ENCODE results near the gene GFOD1. TPM values are rescaled to one million over a fixed set of nuclear protein-coding genes. Genes with fewer than 3 reads are reported as not detected.

Gene GFOD1
- polyA plus RNA-seq, 1 donor from 2014 or later = 7.0 TPM

DNA sequence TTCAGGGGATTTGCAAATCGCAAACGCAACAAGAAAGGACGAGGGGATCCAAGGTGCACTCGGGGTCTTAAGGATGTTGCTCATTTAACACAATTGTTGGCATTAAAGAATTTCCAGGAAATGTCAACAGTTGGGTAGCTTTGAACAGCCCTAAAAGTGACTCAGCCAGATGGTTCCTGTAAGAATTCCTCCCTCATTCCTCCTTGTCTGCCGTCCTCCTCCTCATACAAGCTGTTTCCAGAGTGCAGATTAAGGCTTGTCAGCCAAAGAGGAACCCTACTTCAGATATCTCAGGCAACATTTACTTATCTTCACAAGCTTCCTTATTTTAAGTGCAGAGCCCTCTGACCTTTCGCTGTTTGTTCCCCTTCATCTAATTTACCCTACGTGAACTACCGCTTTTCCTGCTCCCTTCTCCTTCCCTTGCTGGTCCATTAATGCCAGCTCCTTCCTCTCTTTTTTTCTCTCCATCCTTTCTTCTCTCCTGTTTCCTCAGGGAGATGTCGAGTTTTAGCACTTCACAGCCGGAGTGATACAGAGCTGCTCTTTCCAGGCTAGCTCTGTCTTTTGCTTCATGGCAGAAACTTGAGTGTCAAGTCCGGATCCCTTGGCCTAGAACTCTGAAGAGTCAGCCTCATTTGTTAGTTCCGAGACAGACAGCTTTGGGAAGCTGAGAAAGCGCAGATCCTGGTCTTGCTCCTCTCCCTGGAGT lies 132.9 kb downstream of the GFOD1 start:
- H2AFZ ChIP-seq (ENCODE audit: low read depth, low read length) = no peak overlapping the region
- H3K9ac ChIP-seq (ENCODE audit: low read length) = no peak overlapping the region
- no peaks in the 10 kb centered on the region for H3K9me3 ChIP-seq (ENCODE audit: low read length)
- no peaks in the 10 kb centered on the region for H3K27me3 ChIP-seq (ENCODE audit: insufficient read depth, low read depth, low read length)
- H3K36me3 ChIP-seq (ENCODE audit: insufficient read depth, low read length) = no peaks in the 10 kb centered on the region
- H3K9me2 ChIP-seq (ENCODE audit: insufficient read depth, low read length) = no peaks in the 10 kb centered on the region
- H3K79me2 ChIP-seq (replicated peaks; ENCODE audit: insufficient read depth, low read length) = no peaks in the 10 kb centered on the region
- H3F3A ChIP-seq (ENCODE audit: insufficient read depth, low read length, poor library complexity, severe bottlenecking) = no peaks in the 10 kb centered on the region
- no peak overlapping the region for H3K27ac ChIP-seq (ENCODE audit: low read length)
- TF ChIP-seq EP300 (conservative IDR thresholded peaks at IDR 0.05; ENCODE audit: poor library complexity, severe bottlenecking) = no peak
- TF ChIP-seq POLR2AphosphoS5 (IDR thresholded peaks at IDR 0.05) = no peak
- TF ChIP-seq TAF1 (IDR thresholded peaks at IDR 0.05; ENCODE audit: low read depth) = no peak
- no peak for TF ChIP-seq EZH2 (IDR thresholded peaks at IDR 0.05; ENCODE audit: borderline replicate concordance, insufficient read depth, low read length, poor library complexity, severe bottlenecking)
- TF ChIP-seq, protein P1, sequence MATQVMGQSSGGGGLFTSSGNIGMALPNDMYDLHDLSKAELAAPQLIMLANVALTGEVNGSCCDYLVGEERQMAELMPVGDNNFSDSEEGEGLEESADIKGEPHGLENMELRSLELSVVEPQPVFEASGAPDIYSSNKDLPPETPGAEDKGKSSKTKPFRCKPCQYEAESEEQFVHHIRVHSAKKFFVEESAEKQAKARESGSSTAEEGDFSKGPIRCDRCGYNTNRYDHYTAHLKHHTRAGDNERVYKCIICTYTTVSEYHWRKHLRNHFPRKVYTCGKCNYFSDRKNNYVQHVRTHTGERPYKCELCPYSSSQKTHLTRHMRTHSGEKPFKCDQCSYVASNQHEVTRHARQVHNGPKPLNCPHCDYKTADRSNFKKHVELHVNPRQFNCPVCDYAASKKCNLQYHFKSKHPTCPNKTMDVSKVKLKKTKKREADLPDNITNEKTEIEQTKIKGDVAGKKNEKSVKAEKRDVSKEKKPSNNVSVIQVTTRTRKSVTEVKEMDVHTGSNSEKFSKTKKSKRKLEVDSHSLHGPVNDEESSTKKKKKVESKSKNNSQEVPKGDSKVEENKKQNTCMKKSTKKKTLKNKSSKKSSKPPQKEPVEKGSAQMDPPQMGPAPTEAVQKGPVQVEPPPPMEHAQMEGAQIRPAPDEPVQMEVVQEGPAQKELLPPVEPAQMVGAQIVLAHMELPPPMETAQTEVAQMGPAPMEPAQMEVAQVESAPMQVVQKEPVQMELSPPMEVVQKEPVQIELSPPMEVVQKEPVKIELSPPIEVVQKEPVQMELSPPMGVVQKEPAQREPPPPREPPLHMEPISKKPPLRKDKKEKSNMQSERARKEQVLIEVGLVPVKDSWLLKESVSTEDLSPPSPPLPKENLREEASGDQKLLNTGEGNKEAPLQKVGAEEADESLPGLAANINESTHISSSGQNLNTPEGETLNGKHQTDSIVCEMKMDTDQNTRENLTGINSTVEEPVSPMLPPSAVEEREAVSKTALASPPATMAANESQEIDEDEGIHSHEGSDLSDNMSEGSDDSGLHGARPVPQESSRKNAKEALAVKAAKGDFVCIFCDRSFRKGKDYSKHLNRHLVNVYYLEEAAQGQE (IDR thresholded peaks at IDR 0.05; ENCODE audit: borderline replicate concordance) = no peak
- no peak for TF ChIP-seq MXI1 (conservative IDR thresholded peaks at IDR 0.05; ENCODE audit: poor library complexity, severe bottlenecking)
- TF ChIP-seq SMC3 (conservative IDR thresholded peaks at IDR 0.05; ENCODE audit: poor library complexity) = no peak
- no peak for TF ChIP-seq RAD21 (conservative IDR thresholded peaks at IDR 0.05)
- TF ChIP-seq, protein P2, sequence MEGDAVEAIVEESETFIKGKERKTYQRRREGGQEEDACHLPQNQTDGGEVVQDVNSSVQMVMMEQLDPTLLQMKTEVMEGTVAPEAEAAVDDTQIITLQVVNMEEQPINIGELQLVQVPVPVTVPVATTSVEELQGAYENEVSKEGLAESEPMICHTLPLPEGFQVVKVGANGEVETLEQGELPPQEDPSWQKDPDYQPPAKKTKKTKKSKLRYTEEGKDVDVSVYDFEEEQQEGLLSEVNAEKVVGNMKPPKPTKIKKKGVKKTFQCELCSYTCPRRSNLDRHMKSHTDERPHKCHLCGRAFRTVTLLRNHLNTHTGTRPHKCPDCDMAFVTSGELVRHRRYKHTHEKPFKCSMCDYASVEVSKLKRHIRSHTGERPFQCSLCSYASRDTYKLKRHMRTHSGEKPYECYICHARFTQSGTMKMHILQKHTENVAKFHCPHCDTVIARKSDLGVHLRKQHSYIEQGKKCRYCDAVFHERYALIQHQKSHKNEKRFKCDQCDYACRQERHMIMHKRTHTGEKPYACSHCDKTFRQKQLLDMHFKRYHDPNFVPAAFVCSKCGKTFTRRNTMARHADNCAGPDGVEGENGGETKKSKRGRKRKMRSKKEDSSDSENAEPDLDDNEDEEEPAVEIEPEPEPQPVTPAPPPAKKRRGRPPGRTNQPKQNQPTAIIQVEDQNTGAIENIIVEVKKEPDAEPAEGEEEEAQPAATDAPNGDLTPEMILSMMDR (IDR thresholded peaks at IDR 0.05; ENCODE audit: poor library complexity, severe bottlenecking) = no peak
- H3K4me2 ChIP-seq (ENCODE audit: low read length) = no peak overlapping the region
- no peak overlapping the region for H3K4me3 ChIP-seq (ENCODE audit: low read length)
- no peaks in the 10 kb centered on the region for H4K20me1 ChIP-seq (ENCODE audit: insufficient read depth)

DNA sequence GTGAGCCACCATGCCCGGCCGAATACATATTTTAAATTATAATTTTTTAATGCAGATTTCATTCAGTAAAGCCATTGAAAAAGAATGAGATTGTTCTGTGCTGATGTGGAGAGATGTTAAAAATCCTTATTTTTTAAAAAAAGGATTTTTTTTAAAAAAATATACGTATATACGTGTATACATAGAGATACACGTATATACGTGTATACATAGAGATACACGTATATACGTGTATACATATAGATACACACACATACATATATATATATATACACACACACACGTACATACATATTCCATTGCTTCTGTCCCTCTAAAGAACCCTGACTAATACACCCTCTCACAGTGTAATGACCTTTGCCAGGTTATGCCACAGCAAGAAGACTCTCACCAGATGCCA lies 135.2 kb downstream of the GFOD1 start:
- Histone ChIP-seq H3K9me3 (ENCODE audit: low read length) (no peaks in the 10 kb centered on the region), H4K20me1 (ENCODE audit: insufficient read depth) (no peaks in the 10 kb centered on the region), H3K9me2 (ENCODE audit: insufficient read depth, low read length) (no peaks in the 10 kb centered on the region), H3K79me2 (replicated peaks; ENCODE audit: insufficient read depth, low read length) (no peaks in the 10 kb centered on the region), H3F3A (ENCODE audit: insufficient read depth, low read length, poor library complexity, severe bottlenecking) (no peaks in the 10 kb centered on the region), H3K36me3 (ENCODE audit: insufficient read depth, low read length) (no peaks in the 10 kb centered on the region), H3K4me2 (ENCODE audit: low read length) (no peak overlapping the region), H3K4me3 (ENCODE audit: low read length) (no peak overlapping the region), H3K27ac (ENCODE audit: low read length) (no peak overlapping the region), H2AFZ (ENCODE audit: low read depth, low read length) (no peak overlapping the region), H3K9ac (ENCODE audit: low read length) (no peak overlapping the region), H3K27me3 (ENCODE audit: insufficient read depth, low read depth, low read length) (no peaks in the 10 kb centered on the region)
- TF ChIP-seq MXI1 (conservative IDR thresholded peaks at IDR 0.05; ENCODE audit: poor library complexity, severe bottlenecking) (no peak), SMC3 (conservative IDR thresholded peaks at IDR 0.05; ENCODE audit: poor library complexity) (no peak)
- TF ChIP-seq, protein P2 (IDR thresholded peaks at IDR 0.05; ENCODE audit: poor library complexity, severe bottlenecking) = no peak
